NT2/D1 (cell line): ENCODE results near the gene IL18BP.

Experiments
- SUZ12 ChIP-seq: IDR thresholded peaks from 2 replicates; pipeline ENCODE4 v1.6.1; 2011; ENCODE audit not compliant: insufficient read length, insufficient read depth; ENCODE audit errors: extremely low read depth
- YY1 ChIP-seq: IDR thresholded peaks from 2 replicates; pipeline ENCODE4 v1.6.1; 2011; ENCODE audit not compliant: insufficient read length, insufficient read depth
- ZNF274 ChIP-seq: IDR thresholded peaks from 2 replicates; pipeline ENCODE4 v1.6.1; 2011; ENCODE audit warnings: mild to moderate bottlenecking, low read depth, low read length

DNA sequence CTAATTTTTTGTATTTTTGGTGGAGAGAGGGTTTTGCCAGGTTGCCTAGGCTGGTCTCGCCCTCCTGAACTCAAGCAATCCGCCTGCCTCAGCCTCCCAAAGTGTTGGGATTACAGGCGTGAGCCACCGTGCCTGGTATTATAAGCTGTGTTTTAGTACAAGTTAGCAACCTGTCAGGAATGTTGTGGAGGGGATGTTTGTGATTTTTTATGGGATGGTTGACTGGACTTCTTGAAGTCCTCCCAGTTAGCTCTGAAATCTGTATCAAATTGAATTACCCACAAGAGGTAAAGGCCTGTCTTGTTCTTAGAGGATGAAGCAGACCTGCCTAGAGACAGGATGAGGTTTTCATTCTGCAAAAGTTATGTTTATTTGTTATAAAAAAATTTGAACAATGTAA, 34.1 kb upstream of the IL18BP start:
- TF ChIP-seq SUZ12 (no peak), ZNF274 (no peak), YY1 (no peak)
